ENCODE results near the gene IL13. TPM values are rescaled to one million over a fixed set of nuclear protein-coding genes. Genes with fewer than 3 reads are reported as not detected.

IL13 gene
- total RNA-seq, 1 donor from 2014 or later: not detected

- DNase-seq (ENCODE audit: low read depth in 2 of 2): peak; percentile 14 to 22
Observed at GRCh38 chr5:132655821-132656773, 1.9 kb upstream of the IL13 start.

- DNase-seq (ENCODE audit: low read depth in 2 of 2): no peak
Observed at GRCh38 chr5:132656774-132657355, 1.1 kb upstream of the IL13 start.

- DNase-seq (ENCODE audit: low read depth in 2 of 2): no peak
Observed at GRCh38 chr5:132658381-132659302, 669 bp downstream of the IL13 start.

- DNase-seq (ENCODE audit: low read depth in 2 of 2): no peak
Observed at GRCh38 chr5:132659598-132660493, 1.9 kb downstream of the IL13 start.

- DNase-seq (ENCODE audit: low read depth in 2 of 2): no peak
Observed at GRCh38 chr5:132661231-132662003, 3.4 kb downstream of the IL13 start.

GRCh38 chr5:132662004-132662401 is 4.0 kb downstream of the IL13 start:
- no peak for DNase-seq (ENCODE audit: low read depth in 2 of 2)

GRCh38 chr5:132662925-132663770 is 5.2 kb downstream of the IL13 start:
- no peak for DNase-seq (ENCODE audit: low read depth in 2 of 2)

GRCh38 chr5:132663771-132664695 is 6.1 kb downstream of the IL13 start:
- no peak for DNase-seq (ENCODE audit: low read depth in 2 of 2)

GRCh38 chr5:132664696-132665209 is 6.8 kb downstream of the IL13 start:
- no peak for DNase-seq (ENCODE audit: low read depth in 2 of 2)

GRCh38 chr5:132665574-132666080 is 7.7 kb downstream of the IL13 start:
- DNase-seq (ENCODE audit: low read depth in 2 of 2): no peak

- DNase-seq (ENCODE audit: low read depth in 2 of 2): no peak
Observed at GRCh38 chr5:132666310-132667123, 8.5 kb downstream of the IL13 start.

GRCh38 chr5:132667309-132667708 is 9.3 kb downstream of the IL13 start:
- no peak for DNase-seq (ENCODE audit: low read depth in 2 of 2)

GRCh38 chr5:132667761-132668705 is 10.1 kb downstream of the IL13 start:
- no peak for DNase-seq (ENCODE audit: low read depth in 2 of 2)

GRCh38 chr5:132668706-132669454 is 10.9 kb downstream of the IL13 start:
- no peak for DNase-seq (ENCODE audit: low read depth in 2 of 2)

- no peak for DNase-seq (ENCODE audit: low read depth in 2 of 2)
Observed at GRCh38 chr5:132669455-132669820, 11.5 kb downstream of the IL13 start.

Data from lung microvascular endothelial cell (primary cell).